Measurements from ENCODE around the gene CACNG6. TPM values are rescaled to one million over a fixed set of nuclear protein-coding genes. Genes with fewer than 3 reads are reported as not detected.

Gene CACNG6
- total RNA-seq, 2 experiments from 2014 or later = not detected

GRCh38 chr19:53977991-53978731 is 13.3 kb upstream of the CACNG6 start:
- Mint-ChIP-seq H3K4me3 (peak overlapping the region; percentile 42), H3K4me1 (ENCODE audit: low read depth) (peaks cover 33% of the 10 kb centered on the region), H3K27ac (no peak overlapping the region), H3K36me3 (ENCODE audit: low read depth) (peaks cover 2% of the 10 kb centered on the region), H3K27me3 (ENCODE audit: low read depth) (peaks cover 56% of the 10 kb centered on the region), H3K9me3 (no peaks in the 10 kb centered on the region)
- DNase-seq = peak; percentile 47
- intact Hi-C loops (cut with micrococcal nuclease) = no loop called here
- CTCF ChIA-PET = no interaction called here

DNA sequence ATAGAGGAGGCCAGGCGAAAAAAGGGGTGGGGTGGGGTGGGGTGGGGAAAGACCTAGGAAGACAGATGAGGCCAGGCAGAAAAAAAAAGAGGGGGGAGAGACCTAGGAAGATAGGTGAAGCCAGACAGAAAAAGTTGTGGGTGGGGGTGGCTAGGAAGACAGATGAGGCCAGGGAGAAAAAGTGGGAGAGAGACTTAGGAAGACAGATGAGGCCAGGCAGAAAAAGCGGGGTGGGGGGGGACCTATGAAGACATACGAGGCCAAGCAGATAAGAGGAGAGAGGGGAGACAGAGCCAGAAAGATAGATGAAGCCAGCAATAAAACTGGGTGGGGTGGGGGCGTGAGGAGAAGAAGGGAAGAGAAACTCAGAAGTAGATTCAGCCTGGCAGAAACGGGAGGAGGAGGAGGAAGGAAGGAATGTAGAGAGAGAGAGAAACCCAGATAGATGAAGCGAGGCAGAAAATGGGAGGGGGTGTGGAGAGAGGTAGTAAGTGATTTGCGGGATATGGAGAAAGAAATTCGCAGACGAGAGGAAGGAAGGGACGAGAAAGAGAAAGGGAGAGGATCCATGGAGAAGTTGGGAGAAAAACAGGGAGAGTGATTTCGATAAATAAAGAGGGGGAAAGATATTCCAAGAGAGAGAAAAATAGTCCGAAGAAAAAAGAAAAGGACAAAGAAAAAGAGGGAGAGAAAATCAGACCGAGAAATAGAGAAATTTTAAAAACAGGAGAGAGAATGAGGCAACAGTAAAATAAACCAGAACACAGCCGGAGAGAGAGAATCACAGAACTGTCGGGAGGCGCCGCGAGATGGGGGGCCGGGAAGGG is 12.2 kb upstream of the CACNG6 start:
- Mint-ChIP-seq H3K27ac (no peak overlapping the region), H3K4me3 (peak overlapping the region; percentile 60), H3K27me3 (ENCODE audit: low read depth) (peaks cover 56% of the 10 kb centered on the region), H3K4me1 (ENCODE audit: low read depth) (peaks cover 33% of the 10 kb centered on the region), H3K9me3 (no peaks in the 10 kb centered on the region), H3K36me3 (ENCODE audit: low read depth) (peaks cover 2% of the 10 kb centered on the region)
- DNase-seq = no peak
- CTCF ChIA-PET = no interaction called here
- intact Hi-C loops (cut with micrococcal nuclease) = no loop called here

DNA sequence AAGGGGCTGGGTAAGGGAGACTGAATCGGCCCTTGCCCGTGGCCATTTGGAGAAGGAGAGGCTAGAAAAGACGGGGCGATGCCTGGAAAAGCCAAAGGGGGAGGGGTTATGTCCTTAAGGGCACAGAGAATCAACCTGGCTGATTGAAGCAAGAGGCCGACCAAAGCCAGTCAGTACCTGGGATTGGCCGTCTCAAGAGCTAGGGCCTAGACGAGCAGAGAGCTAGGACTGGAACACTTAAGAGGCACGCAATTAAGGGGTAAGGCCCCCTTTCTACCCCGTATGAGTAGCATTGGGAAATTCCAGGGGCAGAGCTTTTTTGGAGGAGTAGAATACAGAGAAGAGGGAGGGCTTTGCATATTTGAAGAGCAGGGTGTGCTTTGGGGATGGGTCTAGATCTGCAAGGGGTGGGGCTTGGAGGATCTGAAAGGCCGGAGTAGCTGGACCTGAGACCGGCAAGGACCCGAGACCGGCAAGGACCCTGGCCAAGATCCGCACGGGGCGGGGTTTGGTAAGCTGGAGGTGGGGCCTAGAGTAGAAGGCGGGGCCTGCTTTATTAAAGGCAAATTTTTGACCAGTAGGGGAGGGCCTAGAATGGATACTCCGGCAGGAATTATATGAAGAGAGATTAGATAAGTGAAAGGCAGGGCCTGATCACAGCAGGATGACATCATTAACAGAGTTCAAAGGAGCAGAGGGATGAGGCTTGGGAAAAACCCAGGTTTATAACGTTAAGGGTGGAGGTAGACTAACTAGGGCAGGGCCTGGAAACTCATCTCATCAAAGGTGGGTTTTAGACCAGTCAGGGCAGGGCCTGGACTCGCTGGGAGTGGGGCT is 10.7 kb upstream of the CACNG6 start:
- CTCF ChIA-PET = interaction anchor here (1.1 kb wide), 1 partner anchor 43 kb away, joined by 3 read pairs; no protein-coding TSS in a partner anchor
- H3K4me1 Mint-ChIP-seq (ENCODE audit: low read depth) = peaks cover 33% of the 10 kb centered on the region
- H3K27me3 Mint-ChIP-seq (ENCODE audit: low read depth) = peaks cover 51% of the 10 kb centered on the region
- H3K27ac Mint-ChIP-seq = no peak overlapping the region
- H3K9me3 Mint-ChIP-seq = no peaks in the 10 kb centered on the region
- H3K36me3 Mint-ChIP-seq (ENCODE audit: low read depth) = peaks cover 2% of the 10 kb centered on the region
- DNase-seq = no peak
- intact Hi-C loops (cut with micrococcal nuclease) = no loop called here
- H3K4me3 Mint-ChIP-seq = peak overlapping the region; percentile 60

GRCh38 chr19:53981376-53981951 is 10.0 kb upstream of the CACNG6 start:
- no peaks in the 10 kb centered on the region for H3K9me3 Mint-ChIP-seq
- no peak overlapping the region for H3K4me3 Mint-ChIP-seq
- no peak for DNase-seq
- peaks cover 2% of the 10 kb centered on the region for H3K36me3 Mint-ChIP-seq (ENCODE audit: low read depth)
- intact Hi-C loops (cut with micrococcal nuclease) = no loop called here
- H3K27ac Mint-ChIP-seq = no peak overlapping the region
- CTCF ChIA-PET = no interaction called here
- H3K4me1 Mint-ChIP-seq (ENCODE audit: low read depth) = peaks cover 33% of the 10 kb centered on the region
- H3K27me3 Mint-ChIP-seq (ENCODE audit: low read depth) = peaks cover 44% of the 10 kb centered on the region

GRCh38 chr19:53982001-53982451 is 9.4 kb upstream of the CACNG6 start:
- CTCF ChIA-PET = no interaction called here
- Mint-ChIP-seq H3K4me1 (ENCODE audit: low read depth) (peaks cover 33% of the 10 kb centered on the region), H3K4me3 (no peak overlapping the region), H3K27me3 (ENCODE audit: low read depth) (peaks cover 40% of the 10 kb centered on the region), H3K9me3 (no peaks in the 10 kb centered on the region), H3K36me3 (ENCODE audit: low read depth) (peaks cover 2% of the 10 kb centered on the region), H3K27ac (no peak overlapping the region)
- intact Hi-C loops (cut with micrococcal nuclease) = no loop called here
- no peak for DNase-seq

GRCh38 chr19:53982611-53983010 is 8.8 kb upstream of the CACNG6 start:
- intact Hi-C loops (cut with micrococcal nuclease) = no loop called here
- Mint-ChIP-seq H3K27ac (no peak overlapping the region), H3K36me3 (ENCODE audit: low read depth) (peaks cover 2% of the 10 kb centered on the region), H3K4me3 (no peak overlapping the region), H3K27me3 (ENCODE audit: low read depth) (peaks cover 37% of the 10 kb centered on the region), H3K9me3 (no peaks in the 10 kb centered on the region), H3K4me1 (ENCODE audit: low read depth) (peaks cover 32% of the 10 kb centered on the region)
- CTCF ChIA-PET = no interaction called here
- no peak for DNase-seq

DNA sequence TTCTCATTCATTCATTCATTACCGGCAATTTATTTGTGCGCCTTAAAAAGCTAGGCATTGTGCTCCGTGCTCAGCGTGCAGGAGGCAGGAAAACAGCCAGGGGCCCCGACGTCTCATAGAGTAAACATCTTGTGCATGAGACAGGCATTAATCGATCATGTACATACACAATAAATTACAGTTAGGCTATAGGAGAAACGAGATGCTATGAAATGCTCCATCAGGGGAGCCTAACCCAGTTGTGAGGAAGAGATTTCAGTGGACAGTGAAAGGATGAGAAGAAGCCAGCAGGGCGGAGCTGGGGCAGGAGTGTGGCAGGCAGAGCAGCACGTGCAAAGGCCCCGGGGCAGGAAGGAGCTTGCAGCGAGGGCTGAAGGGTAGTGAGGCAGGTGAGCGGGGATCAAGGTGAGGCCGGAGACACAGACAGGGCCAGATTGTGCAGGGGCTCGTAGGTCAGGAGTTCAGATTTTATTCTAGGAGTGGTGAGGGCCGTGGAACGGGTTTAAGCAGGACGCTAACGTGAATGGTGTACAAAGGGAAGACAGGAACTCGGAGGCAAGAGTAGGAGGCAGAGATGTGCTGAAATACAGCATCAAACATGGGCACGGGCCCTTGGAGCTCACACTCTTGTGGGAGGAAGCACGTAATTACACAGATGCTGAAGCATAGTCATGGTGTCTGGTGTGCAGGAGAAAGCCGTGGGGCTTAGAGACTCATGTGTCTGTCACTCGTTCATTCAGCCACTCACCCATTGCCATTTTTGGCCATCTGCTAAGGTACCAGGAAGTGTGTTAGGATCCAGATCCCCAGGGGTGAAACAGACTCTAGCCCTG is 7.8 kb upstream of the CACNG6 start:
- Mint-ChIP-seq H3K27me3 (ENCODE audit: low read depth) (peaks cover 30% of the 10 kb centered on the region), H3K4me1 (ENCODE audit: low read depth) (peaks cover 24% of the 10 kb centered on the region)
- CTCF ChIA-PET = interaction anchor here (0.6 kb wide), 1 partner anchor 125 kb away, joined by 6 read pairs; no protein-coding TSS in a partner anchor

DNA sequence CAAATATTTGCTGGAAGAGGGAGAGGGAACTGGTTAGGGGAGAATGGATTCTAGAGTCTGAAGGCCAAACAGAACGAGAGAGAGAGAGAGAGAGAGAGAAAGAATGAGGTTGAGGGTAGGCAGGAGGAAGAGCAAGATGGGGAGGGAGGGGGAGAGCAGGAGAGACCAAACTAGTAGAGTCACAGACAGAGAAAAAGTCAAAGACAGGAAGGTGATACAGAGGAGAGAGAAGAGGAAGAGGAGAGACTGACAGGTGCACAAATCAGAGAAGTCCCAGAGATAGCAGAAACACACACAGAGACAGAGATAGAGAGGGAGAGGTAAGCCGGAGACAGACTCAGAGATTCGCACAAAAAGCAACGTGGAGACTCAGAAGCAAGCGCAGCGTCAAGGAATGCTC is 5.6 kb upstream of the CACNG6 start:
- DNase-seq = no peak
- CTCF ChIA-PET = no interaction called here
- H3K27me3 Mint-ChIP-seq (ENCODE audit: low read depth) = peaks cover 17% of the 10 kb centered on the region
- intact Hi-C loops (cut with micrococcal nuclease) = no loop called here
- no peak overlapping the region for H3K4me3 Mint-ChIP-seq
- H3K36me3 Mint-ChIP-seq (ENCODE audit: low read depth) = no peaks in the 10 kb centered on the region
- H3K4me1 Mint-ChIP-seq (ENCODE audit: low read depth) = peaks cover 6% of the 10 kb centered on the region
- H3K27ac Mint-ChIP-seq = no peak overlapping the region
- H3K9me3 Mint-ChIP-seq = no peaks in the 10 kb centered on the region

More for the DNA sequence above, 7.8 kb upstream of the CACNG6 start:
- Mint-ChIP-seq H3K27ac (no peak overlapping the region), H3K36me3 (ENCODE audit: low read depth) (peaks cover 2% of the 10 kb centered on the region), H3K9me3 (no peaks in the 10 kb centered on the region), H3K4me3 (no peak overlapping the region)
- DNase-seq = no peak
- intact Hi-C loops (cut with micrococcal nuclease) = no loop called here

GRCh38 chr19:53988981-53989380 is 2.5 kb upstream of the CACNG6 start:
- peaks cover 25% of the 10 kb centered on the region for H3K27me3 Mint-ChIP-seq (ENCODE audit: low read depth)
- intact Hi-C loops (cut with micrococcal nuclease) = no loop called here
- H3K9me3 Mint-ChIP-seq = no peaks in the 10 kb centered on the region
- peaks cover 8% of the 10 kb centered on the region for H3K4me1 Mint-ChIP-seq (ENCODE audit: low read depth)
- DNase-seq = no peak
- H3K36me3 Mint-ChIP-seq (ENCODE audit: low read depth) = no peaks in the 10 kb centered on the region
- H3K4me3 Mint-ChIP-seq = no peak overlapping the region
- H3K27ac Mint-ChIP-seq = no peak overlapping the region
- CTCF ChIA-PET = no interaction called here

- no peak overlapping the region for H3K27ac Mint-ChIP-seq
- intact Hi-C loops (cut with micrococcal nuclease) = no loop called here
- CTCF ChIA-PET = no interaction called here
- no peak overlapping the region for H3K4me3 Mint-ChIP-seq
- peaks cover 8% of the 10 kb centered on the region for H3K4me1 Mint-ChIP-seq (ENCODE audit: low read depth)
- no peaks in the 10 kb centered on the region for H3K9me3 Mint-ChIP-seq
- H3K36me3 Mint-ChIP-seq (ENCODE audit: low read depth) = no peaks in the 10 kb centered on the region
- no peak for DNase-seq
- peaks cover 33% of the 10 kb centered on the region for H3K27me3 Mint-ChIP-seq (ENCODE audit: low read depth)
Measured at GRCh38 chr19:53989600-53990533, 1.6 kb upstream of the CACNG6 start.

DNA sequence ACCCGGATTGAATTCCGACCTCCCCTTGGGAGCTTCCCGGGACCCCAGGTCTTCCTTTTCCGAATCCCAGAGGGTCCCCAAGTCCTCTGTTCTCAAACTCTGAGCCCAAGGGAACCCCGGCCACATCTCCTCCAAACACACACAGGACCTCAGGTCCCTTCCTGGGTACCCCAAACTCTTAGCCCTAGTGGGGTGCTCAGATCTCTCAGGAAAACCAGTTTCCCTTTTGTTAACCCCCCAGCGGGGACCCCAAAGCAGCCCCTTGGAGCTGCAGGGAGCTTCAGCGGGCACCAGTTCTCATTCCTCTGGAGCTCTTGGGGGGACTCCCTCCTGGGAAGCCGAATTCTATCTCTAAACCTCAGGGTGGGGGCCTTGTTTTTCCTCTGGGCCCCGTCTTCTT is 774 bp downstream of the CACNG6 start:
- H3K36me3 Mint-ChIP-seq (ENCODE audit: low read depth) = no peaks in the 10 kb centered on the region
- no peaks in the 10 kb centered on the region for H3K9me3 Mint-ChIP-seq
- H3K27ac Mint-ChIP-seq = no peak overlapping the region
- peaks cover 8% of the 10 kb centered on the region for H3K4me1 Mint-ChIP-seq (ENCODE audit: low read depth)
- no peak for DNase-seq
- CTCF ChIA-PET = no interaction called here
- H3K27me3 Mint-ChIP-seq (ENCODE audit: low read depth) = peaks cover 45% of the 10 kb centered on the region
- intact Hi-C loops (cut with micrococcal nuclease) = no loop called here
- no peak overlapping the region for H3K4me3 Mint-ChIP-seq
